ENCODE results near the gene XBP1.
A peak's percentile ranks its signal among the peaks of the same experiment; 100 is the strongest.
"Not testable (repeated sequence)": the region's sequence is repeated elsewhere in the genome, so short reads cannot be mapped to it uniquely, and the experiment has no call there.

XBP1 gene

GRCh38 chr22:28817919-28818859, 17.8 kb upstream of the XBP1 start:
- DNase-seq = no peak

DNA sequence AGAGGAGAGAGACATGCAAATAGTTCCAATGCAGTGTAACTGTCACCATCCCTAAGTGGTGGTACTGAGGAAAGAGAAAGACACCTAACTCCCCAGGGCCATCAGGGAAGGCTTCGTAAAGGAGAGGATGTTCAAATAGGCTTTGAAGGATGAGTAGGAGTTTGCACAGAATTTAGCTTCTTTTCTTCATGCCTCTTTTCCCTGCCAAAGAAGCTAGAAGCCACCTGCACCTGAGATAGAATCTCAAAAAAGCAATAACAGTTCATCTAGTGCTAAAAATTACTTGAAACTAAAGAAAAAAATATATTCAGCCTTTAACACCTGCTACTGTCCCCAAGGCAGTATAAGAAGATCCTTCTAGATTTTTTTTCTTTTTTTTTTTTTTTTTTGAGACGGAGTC, 16.7 kb upstream of the XBP1 start:
- DNase-seq = no peak

DNA sequence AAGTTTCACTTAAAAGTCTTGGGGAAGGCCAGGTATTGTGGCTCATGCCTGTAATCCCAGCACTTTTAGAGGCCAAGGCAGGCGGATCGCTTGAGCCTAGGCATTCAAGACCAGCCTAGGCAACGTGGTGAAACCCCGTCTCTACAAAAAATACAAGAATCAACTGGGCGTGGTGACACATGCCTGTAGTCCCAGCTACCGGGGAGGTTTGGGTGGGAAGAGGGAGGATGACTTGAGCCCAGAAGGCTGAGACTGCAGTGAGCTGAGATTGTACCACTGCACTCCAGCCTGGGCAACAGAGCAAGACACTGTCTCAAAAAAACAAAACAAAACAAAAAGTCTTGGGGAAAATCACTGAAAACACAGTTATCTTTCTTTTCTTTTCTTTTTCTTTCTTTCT, 15.4 kb upstream of the XBP1 start:
- no peak for DNase-seq

DNA sequence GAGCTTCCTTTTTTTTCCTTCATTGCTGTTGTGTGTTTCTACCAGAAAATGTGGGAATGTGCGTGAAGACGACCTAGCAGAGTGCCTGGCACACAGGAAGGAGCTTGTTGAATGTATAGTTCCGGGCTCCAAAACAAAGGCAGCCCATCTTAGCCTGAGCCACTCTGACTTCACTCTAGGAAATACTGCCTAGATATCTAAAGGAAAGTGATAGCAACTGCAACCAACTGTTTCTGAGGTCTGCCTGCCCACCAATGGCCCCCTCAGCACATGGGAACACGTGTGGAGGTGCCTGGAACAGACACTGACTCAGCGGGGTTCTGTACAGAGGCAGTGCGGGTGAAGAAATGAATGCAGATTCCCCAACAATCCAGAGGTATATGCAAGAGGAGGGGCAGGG, 14.7 kb upstream of the XBP1 start:
- DNase-seq = no peak

DNA sequence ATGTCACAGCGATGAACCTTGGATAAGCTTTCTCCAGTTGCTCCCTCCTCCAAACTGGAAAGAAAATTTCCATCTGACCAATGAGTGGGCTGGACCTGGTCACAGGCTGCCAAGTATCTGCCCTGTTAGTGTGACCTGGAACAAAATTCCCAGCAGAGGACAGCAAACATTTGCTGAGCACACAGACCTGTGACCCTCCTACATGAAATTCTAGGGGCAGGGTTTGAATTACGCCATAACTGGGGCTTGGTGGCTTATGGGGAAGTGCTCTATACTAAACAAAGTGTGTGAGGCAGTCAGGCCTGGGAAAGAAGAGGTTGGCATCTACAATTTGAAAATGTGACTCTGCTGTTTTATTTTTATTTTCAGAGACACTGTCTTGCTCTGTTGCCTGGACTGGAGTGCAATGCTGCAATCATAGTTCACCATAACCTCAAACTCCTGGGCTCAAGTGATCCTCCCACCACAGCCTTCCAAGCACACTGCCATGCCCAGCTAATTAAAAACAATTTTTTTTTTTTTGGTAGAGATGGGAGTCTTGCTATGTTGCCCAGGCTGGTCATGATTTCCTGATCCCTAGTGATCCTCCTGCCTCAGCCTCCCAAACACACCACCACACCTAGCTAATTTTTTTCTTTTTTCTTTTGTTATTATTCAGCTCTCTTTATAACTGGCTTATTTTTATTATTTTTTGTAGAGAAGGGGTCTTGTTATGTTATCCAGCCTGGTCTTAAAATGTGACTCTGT, 13.6 kb upstream of the XBP1 start:
- DNase-seq = no peak

GRCh38 chr22:28812516-28812915, 12.1 kb upstream of the XBP1 start:
- DNase-seq = no peak

DNA sequence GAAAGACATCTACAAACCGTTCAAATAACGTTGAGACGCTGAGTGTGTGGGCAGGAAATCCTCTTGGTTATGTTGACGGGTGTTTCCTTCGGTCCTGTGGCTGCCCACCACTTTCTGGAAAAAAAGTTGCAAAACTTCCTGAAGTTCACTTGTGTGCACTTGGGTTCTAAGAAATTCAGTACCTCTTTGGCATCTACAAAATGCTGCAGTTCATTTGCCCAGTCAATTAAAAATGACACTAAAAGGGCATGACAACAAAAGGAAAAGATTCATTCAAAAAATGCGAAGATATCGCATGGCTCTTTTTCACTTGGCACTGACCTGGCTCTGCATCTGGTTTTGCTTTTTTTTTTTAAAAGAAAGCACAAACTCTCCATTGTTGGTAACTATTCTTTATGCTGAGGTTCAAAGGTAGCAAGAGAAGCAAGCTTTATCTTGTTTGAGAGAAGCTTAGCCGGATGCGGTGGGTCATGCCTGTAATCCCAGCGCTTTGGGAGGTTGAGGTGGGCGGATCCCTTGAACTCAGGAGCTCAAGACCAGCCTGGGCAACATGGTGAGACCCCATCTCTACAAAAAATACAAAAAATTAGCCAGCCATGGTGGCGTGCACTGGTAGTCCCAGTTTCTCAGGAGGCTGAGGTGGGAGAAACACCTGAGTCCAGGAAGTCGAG, 10.6 kb upstream of the XBP1 start:
- DNase-seq = no peak

GRCh38 chr22:28808716-28809355, 8.5 kb upstream of the XBP1 start:
- no peak for DNase-seq

DNA sequence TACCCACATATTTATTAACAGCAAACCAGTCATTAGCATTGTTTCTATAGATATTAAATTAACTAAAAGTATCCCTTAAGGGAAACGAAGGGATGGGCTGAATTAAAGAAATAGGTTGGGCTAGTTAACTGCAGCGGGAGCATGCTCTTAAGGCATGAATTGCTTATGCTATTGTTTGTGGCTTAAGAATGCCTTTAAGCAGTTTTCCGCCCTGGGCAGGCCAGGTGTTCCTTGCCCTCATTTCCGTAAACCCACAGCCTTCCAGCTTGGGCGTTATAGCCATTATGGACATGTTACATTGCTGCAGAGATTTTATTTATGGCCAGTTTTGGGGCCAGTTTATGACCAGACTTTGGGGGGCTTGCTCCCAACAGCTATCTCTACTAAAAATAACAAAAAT, 5.1 kb upstream of the XBP1 start:
- not testable (repeated sequence) for DNase-seq

DNA sequence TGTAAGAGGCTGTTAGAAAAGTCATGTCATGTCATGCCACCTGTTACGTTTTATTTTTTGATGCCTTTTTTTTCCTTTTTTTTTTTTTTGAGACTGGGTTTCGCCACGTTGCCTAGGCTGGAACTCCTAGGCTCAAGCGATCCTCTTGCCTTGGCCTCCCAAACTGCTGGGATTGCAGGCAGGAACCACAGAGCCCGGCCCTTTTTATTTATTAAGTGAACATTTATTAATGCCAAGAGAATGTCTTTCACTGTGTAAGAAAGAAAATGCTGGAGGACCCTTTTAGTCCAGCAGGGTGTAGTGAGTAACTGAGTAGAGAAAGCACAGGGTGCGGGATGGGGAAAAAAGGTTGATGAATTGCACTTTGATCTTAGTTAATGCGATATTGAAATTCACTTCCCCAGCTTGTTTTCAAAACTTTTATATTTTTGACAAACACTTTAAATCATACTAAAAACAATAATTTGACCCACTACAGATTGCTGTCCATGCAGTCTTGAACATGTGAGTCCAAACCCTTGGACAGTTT, 2.3 kb upstream of the XBP1 start:
- DNase-seq = no peak

DNA sequence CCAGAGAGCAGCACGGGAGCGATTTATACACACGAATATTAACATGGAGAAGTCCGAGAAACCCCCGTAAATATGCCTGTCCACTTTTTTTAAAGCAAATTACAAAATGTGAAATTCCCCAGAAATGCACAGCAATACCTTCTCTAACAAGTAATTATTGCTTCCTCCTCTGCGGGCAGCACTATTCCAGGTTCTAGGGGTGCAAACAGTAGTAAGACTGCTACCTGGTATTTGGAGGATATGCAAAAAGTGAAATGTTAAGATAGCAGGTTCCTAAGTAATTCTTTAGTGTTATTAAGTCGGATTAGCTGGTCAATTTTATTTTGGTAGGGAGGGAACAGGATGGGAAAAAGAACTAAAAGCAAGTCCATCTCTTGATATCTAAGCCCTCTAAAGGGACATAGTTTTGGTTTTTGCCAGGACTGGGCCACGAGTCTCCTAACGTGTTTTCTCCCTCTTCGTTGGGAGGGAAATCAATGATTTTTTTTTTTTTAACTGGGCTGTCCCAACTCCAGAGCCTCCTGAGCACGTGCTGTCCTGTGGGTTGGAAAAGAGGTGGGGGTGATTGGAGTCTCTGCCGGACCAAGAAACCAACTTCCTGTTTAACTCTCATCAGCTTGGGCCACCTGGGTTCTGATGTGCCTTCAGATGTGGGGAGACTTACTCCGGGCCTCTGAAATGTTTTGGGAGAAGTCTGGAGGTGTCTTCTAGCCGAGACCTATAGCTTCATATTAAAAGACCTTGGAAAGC, 1.7 kb upstream of the XBP1 start:
- DNase-seq = no peak

DNA sequence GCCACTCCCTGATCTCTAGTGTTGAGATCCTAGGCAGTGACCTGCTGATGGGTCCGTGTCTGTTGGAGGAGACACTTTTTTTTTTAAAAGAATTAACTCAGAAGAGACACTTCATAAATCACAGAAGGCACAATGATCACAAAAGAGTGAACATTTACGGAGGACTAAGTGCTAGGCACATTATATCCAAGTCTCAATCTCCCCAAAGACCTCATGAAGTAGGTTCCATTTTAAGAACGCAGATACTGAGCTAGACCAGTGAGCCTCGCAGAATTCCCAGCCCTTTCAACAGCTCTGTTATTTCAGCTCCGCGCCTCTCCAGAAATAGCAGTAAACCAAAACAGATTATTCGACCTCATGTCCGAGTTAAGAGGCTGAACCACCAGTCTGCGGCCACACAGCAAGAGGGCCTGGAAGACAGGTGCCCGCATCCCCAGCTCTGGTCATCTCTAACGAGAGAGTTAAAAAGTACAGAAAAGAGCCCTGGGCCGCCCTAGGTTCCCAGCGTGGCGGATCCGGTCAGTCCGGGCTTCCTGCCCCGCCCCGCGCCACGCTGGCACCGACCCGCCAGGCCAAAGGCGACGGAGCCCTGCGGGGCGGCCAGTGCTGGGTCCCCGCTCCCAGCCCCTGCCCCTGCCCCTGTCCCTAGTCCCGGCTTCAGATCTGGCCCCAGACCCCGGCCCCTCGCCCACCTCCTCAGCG, 612 bp downstream of the XBP1 start:
- DNase-seq = peak; percentile 57

GRCh38 chr22:28798810-28799605, 1.4 kb downstream of the XBP1 start:
- DNase-seq = peak; percentile 91

- DNase-seq = no peak
Measured at GRCh38 chr22:28795932-28796856, 4.2 kb downstream of the XBP1 start.

- DNase-seq = no peak
Measured at GRCh38 chr22:28795071-28795693, 5.2 kb downstream of the XBP1 start.

- no peak for DNase-seq
Measured at GRCh38 chr22:28793976-28794584, 6.3 kb downstream of the XBP1 start.

- no peak for DNase-seq
Measured at GRCh38 chr22:28792491-28793383, 7.6 kb downstream of the XBP1 start.
